ENCODE results near the gene HPN. TPM values are rescaled to one million over a fixed set of nuclear protein-coding genes. Genes with fewer than 3 reads are reported as not detected.

The HPN gene
- total RNA-seq, 2 donors from 2014 or later, result 0.27 to 1.0 TPM

GRCh38 chr19:35077411-35078223 lies 36.1 kb downstream of the HPN start:
- Histone ChIP-seq H3K27me3 (no peaks in the 10 kb centered on the region), H3K36me3 (no peaks in the 10 kb centered on the region), H3K4me3 (no peak overlapping the region), H3K9ac (ENCODE audit: low read depth in 2 of 2, low read length in 2 of 2) (no peak overlapping the region), H3K9me3 (no peaks in the 10 kb centered on the region), H3K4me1 (no peaks in the 10 kb centered on the region), H3K27ac (no peak overlapping the region)
- intact Hi-C loops (cut with DNase I), result no loop called here
- DNase-seq, result no peak
- no peak for TF ChIP-seq CTCF (IDR thresholded peaks at IDR 0.05)

- Histone ChIP-seq H3K4me1 (no peaks in the 10 kb centered on the region), H3K27me3 (no peaks in the 10 kb centered on the region), H3K27ac (no peak overlapping the region), H3K36me3 (no peaks in the 10 kb centered on the region), H3K9ac (ENCODE audit: low read depth in 2 of 2, low read length in 2 of 2) (no peak overlapping the region), H3K9me3 (no peaks in the 10 kb centered on the region), H3K4me3 (no peak overlapping the region)
- intact Hi-C loops (cut with DNase I), result no loop called here
- no peak for TF ChIP-seq CTCF (IDR thresholded peaks at IDR 0.05)
- DNase-seq, result no peak
Observed at GRCh38 chr19:35079826-35080225, 38.3 kb downstream of the HPN start.

- Histone ChIP-seq H3K4me3 (no peak overlapping the region), H3K27me3 (no peaks in the 10 kb centered on the region), H3K9me3 (no peaks in the 10 kb centered on the region), H3K4me1 (no peaks in the 10 kb centered on the region), H3K27ac (no peak overlapping the region), H3K9ac (ENCODE audit: low read depth in 2 of 2, low read length in 2 of 2) (no peak overlapping the region), H3K36me3 (no peaks in the 10 kb centered on the region)
- no peak for TF ChIP-seq CTCF (IDR thresholded peaks at IDR 0.05)
- intact Hi-C loops (cut with DNase I), result no loop called here
- no peak for DNase-seq
Observed at GRCh38 chr19:35080613-35081170, 39.2 kb downstream of the HPN start.

- Histone ChIP-seq H3K36me3 (no peaks in the 10 kb centered on the region), H3K4me1 (no peaks in the 10 kb centered on the region), H3K4me3 (no peak overlapping the region), H3K9ac (ENCODE audit: low read depth in 2 of 2, low read length in 2 of 2) (no peak overlapping the region), H3K9me3 (no peaks in the 10 kb centered on the region), H3K27me3 (no peaks in the 10 kb centered on the region), H3K27ac (no peak overlapping the region)
- TF ChIP-seq CTCF (IDR thresholded peaks at IDR 0.05), result no peak
- intact Hi-C loops (cut with DNase I), result no loop called here
- no peak for DNase-seq
Observed at GRCh38 chr19:35081201-35081600, 39.7 kb downstream of the HPN start.

- no peak for TF ChIP-seq CTCF (IDR thresholded peaks at IDR 0.05)
- intact Hi-C loops (cut with DNase I), result no loop called here
- Histone ChIP-seq H3K4me3 (no peak overlapping the region), H3K4me1 (no peaks in the 10 kb centered on the region), H3K27ac (no peak overlapping the region), H3K9me3 (no peaks in the 10 kb centered on the region), H3K36me3 (no peaks in the 10 kb centered on the region), H3K9ac (ENCODE audit: low read depth in 2 of 2, low read length in 2 of 2) (no peak overlapping the region), H3K27me3 (no peaks in the 10 kb centered on the region)
- DNase-seq, result no peak
Observed at GRCh38 chr19:35083691-35084508, 42.4 kb downstream of the HPN start.
